ENCODE data around the gene INO80B.

GRCh38 chr2:74458938-74459363 lies 4.1 kb downstream of the INO80B start:
- TF ChIP-seq POLR2A (IDR thresholded peaks at IDR 0.05) (no peak), CTCF (IDR thresholded peaks at IDR 0.05) (no peak)
